Smooth muscle cell (in vitro differentiated cells): Measurements from ENCODE around the gene ISY1. TPM values are rescaled to one million over a fixed set of nuclear protein-coding genes. Genes with fewer than 3 reads are reported as not detected.

ENCODE experiments used
- DNase-seq: peaks from one replicate; lab custom pipeline; 2025; ENCODE audit not compliant: unreplicated experiment; lab: John Stamatoyannopoulos, UW
- H2AFZ ChIP-seq: fragments of 200-600 bp; sonication (generic); 2 replicates; pipeline ENCODE4 v1.6.0; 2016; ENCODE audit warnings: antibody characterized with exemption, low read depth, mild to moderate bottlenecking
- H3F3A ChIP-seq: fragments of 200-600 bp; sonication (generic); 2 replicates; pipeline ENCODE4 v1.6.0; 2017; ENCODE audit warnings: antibody characterized with exemption, low read depth
- H3K27ac ChIP-seq: fragments of 200-600 bp; sonication (generic); 2 replicates; pipeline ENCODE4 v1.5.1; 2016; ENCODE audit warnings: low read depth, mild to moderate bottlenecking
- H3K27me3 ChIP-seq: fragments of 200-600 bp; sonication (generic); 2 replicates; pipeline ENCODE4 v1.6.1; 2016; ENCODE audit warnings: low read depth, mild to moderate bottlenecking
- H3K36me3 ChIP-seq: fragments of 200-600 bp; sonication (generic); 2 replicates; pipeline ENCODE4 v1.5.1; 2016; ENCODE audit warnings: low read depth
- H3K4me1 ChIP-seq: fragments of 200-600 bp; sonication (generic); 2 replicates; pipeline ENCODE4 v1.5.1; 2016; ENCODE audit warnings: low read depth
- H3K4me2 ChIP-seq: fragments of 200-600 bp; sonication (generic); 2 replicates; pipeline ENCODE4 v1.6.0; 2016; ENCODE audit warnings: mild to moderate bottlenecking
- H3K4me3 ChIP-seq: fragments of 200-600 bp; sonication (generic); 2 replicates; pipeline ENCODE4 v1.5.1; 2016; ENCODE audit warnings: mild to moderate bottlenecking
- H3K79me2 ChIP-seq: fragments of 200-600 bp; sonication (generic); 2 replicates; pipeline ENCODE4 v1.6.0; 2016; ENCODE audit warnings: low read depth, mild to moderate bottlenecking
- H3K9ac ChIP-seq: fragments of 200-600 bp; sonication (generic); 2 replicates; pipeline ENCODE4 v1.6.0; 2016; ENCODE audit warnings: low read depth
- H3K9me3 ChIP-seq: fragments of 200-600 bp; sonication (generic); replicated peaks from 2 replicates; pipeline ENCODE4 v1.5.1; 2016; ENCODE audit warnings: low read depth
- H4K20me1 ChIP-seq: fragments of 200-600 bp; sonication (generic); 2 replicates; pipeline ENCODE4 v1.6.0; 2016; ENCODE audit warnings: low read depth
- CTCF ChIP-seq: fragments of 200-600 bp; sonication (generic); IDR thresholded peaks from 2 replicates; pipeline ENCODE4 v1.5.1; 2017; ENCODE audit warnings: borderline replicate concordance, mild to moderate bottlenecking, antibody characterized with exemption; ENCODE audit not compliant: insufficient read depth, poor library complexity, severe bottlenecking
- WGBS: methylation state at CpG from one replicate; pipeline ENCODE4 v1.1.7; 2016; ENCODE audit warnings: low lambda C conversion rate; 5-methylcytosine and 5-hydroxymethylcytosine counted together
- polyA plus RNA-seq: library from polyadenylated mRNA; unstranded; fragments of >200 nt; fragmentation: Nextera tagmentation; extraction: Ambion mirVana; gene quantifications from 2 replicates; pipeline ENCODE4 v1.2.1, GENCODE V29; 2016
- total RNA-seq: library from RNA; depleted of rRNA; stranded (reverse); fragments of >200 nt; gene quantifications from 2 replicates; pipeline ENCODE4 v1.2.3, GENCODE V29; 2014

The ISY1 gene
- total and polyA plus RNA-seq, 2 experiments from 2014 or later, result 10.2 to 47.3 TPM

GRCh38 chr3:129082026-129082425 lies 78.8 kb downstream of the ISY1 start:
- no peaks in the 10 kb centered on the region for H3F3A ChIP-seq
- no peak overlapping the region for H3K4me3 ChIP-seq
- no peak overlapping the region for H2AFZ ChIP-seq
- DNase-seq, result no peak
- no peaks in the 10 kb centered on the region for H3K36me3 ChIP-seq
- no peaks in the 10 kb centered on the region for H4K20me1 ChIP-seq
- H3K27ac ChIP-seq, result no peak overlapping the region
- H3K27me3 ChIP-seq, result no peaks in the 10 kb centered on the region
- no peaks in the 10 kb centered on the region for H3K79me2 ChIP-seq
- no peaks in the 10 kb centered on the region for H3K4me1 ChIP-seq
- H3K9ac ChIP-seq, result no peak overlapping the region
- H3K9me3 ChIP-seq, result no peaks in the 10 kb centered on the region
- no peak overlapping the region for H3K4me2 ChIP-seq
- no peak for TF ChIP-seq CTCF
- WGBS, result 89% methylated on average over 9 of the region's 9 CpGs

DNA sequence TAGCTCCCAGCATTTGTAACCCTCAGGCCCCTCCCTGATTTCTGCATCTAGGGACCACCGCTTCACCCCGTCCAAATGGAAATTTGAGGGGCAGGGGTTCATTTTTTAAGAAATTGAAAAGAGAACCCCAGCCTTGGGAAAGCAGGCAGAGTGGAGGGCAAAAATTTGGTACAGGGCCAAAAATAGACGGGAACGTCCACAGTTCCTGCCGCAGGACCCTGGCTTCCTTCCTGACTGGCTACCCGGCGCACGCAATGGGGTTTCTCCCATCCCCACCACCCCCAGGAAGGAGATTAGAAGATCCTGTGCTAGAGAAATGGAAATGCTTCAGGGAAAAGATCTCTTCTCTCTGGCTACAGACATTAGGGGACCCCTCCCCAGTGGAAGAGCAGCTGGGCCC lies 79.4 kb downstream of the ISY1 start:
- 92% methylated on average over 8 of the region's 8 CpGs for WGBS
- H3K4me2 ChIP-seq, result no peak overlapping the region

DNA sequence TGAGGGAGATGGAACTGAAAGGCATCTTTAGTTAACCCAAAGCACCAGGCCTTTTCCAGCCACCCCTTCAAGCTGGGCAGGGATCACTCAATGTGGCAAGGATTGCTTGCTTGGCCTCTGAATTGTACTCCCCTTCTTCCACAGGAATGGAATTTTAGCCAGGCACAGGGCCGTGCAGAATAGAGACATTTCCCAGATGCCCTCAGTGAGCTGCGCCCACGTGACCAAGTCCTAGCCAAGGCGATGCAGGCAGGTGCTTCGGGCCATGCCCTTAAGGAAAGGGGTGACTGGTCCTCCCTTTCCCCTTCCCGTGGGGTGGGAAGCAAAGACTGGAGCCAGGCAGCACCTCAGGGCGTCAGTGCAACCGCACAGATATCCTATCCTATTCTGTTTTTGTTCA lies 82.4 kb downstream of the ISY1 start:
- WGBS, result 88% methylated on average over 8 of the region's 8 CpGs
- H3K9me3 ChIP-seq, result no peaks in the 10 kb centered on the region
- no peak overlapping the region for H3K4me2 ChIP-seq
- H3K79me2 ChIP-seq, result no peaks in the 10 kb centered on the region
- no peaks in the 10 kb centered on the region for H3K27me3 ChIP-seq
- H3F3A ChIP-seq, result no peaks in the 10 kb centered on the region
- H3K36me3 ChIP-seq, result no peaks in the 10 kb centered on the region
- H4K20me1 ChIP-seq, result no peaks in the 10 kb centered on the region
- no peak for DNase-seq
- TF ChIP-seq CTCF, result no peak
- no peak overlapping the region for H3K4me3 ChIP-seq
- H3K27ac ChIP-seq, result no peak overlapping the region
- H3K4me1 ChIP-seq, result no peaks in the 10 kb centered on the region
- no peak overlapping the region for H3K9ac ChIP-seq
- no peak overlapping the region for H2AFZ ChIP-seq

More for the DNA sequence above, 79.4 kb downstream of the ISY1 start:
- no peak overlapping the region for H3K27ac ChIP-seq
- H3K4me3 ChIP-seq, result no peak overlapping the region
- TF ChIP-seq CTCF, result no peak
- H3K4me1 ChIP-seq, result no peaks in the 10 kb centered on the region
- H3K36me3 ChIP-seq, result no peaks in the 10 kb centered on the region
- no peak for DNase-seq
- no peaks in the 10 kb centered on the region for H3F3A ChIP-seq
- no peak overlapping the region for H3K9ac ChIP-seq
- no peaks in the 10 kb centered on the region for H3K79me2 ChIP-seq
- H2AFZ ChIP-seq, result no peak overlapping the region
- no peaks in the 10 kb centered on the region for H3K9me3 ChIP-seq
- H4K20me1 ChIP-seq, result no peaks in the 10 kb centered on the region
- H3K27me3 ChIP-seq, result no peaks in the 10 kb centered on the region

Other genes with a start within 250 kb of the ISY1 start
- gene CFAP92, start 167.0 kb downstream of the ISY1 start, total RNA-seq, result 0.49 and 0.67 TPM in 2 replicates
- gene CFAP92, start 167.0 kb downstream of the ISY1 start, polyA plus RNA-seq, result 0.85 and 0.89 TPM in 2 replicates
- gene EFCC1, start 159.8 kb downstream of the ISY1 start, total RNA-seq, result not detected in 2 replicates
- gene EFCC1, start 159.8 kb downstream of the ISY1 start, polyA plus RNA-seq, result 0.26 TPM in 1 of 2 replicates, not detected in the other
- not detected in 2 replicates for gene GP9, start 100.3 kb downstream of the ISY1 start, total RNA-seq
- not detected in 2 replicates for gene GP9, start 100.3 kb downstream of the ISY1 start, polyA plus RNA-seq
- gene RAB43, start 39.3 kb downstream of the ISY1 start, total RNA-seq, result 9.5 and 15.8 TPM in 2 replicates
- 17.1 and 20.8 TPM in 2 replicates for gene RAB43, start 39.3 kb downstream of the ISY1 start, polyA plus RNA-seq
- 181 and 185 TPM in 2 replicates for gene CNBP, start 22.8 kb upstream of the ISY1 start, total RNA-seq
- 198 and 229 TPM in 2 replicates for gene CNBP, start 22.8 kb upstream of the ISY1 start, polyA plus RNA-seq
- gene COPG1, start 88.5 kb upstream of the ISY1 start, total RNA-seq, result 177 and 210 TPM in 2 replicates
- gene COPG1, start 88.5 kb upstream of the ISY1 start, polyA plus RNA-seq, result 228 and 265 TPM in 2 replicates
- gene HMCES, start 117.8 kb upstream of the ISY1 start, total RNA-seq, result 9.3 and 15.2 TPM in 2 replicates
- gene HMCES, start 117.8 kb upstream of the ISY1 start, polyA plus RNA-seq, result 25.0 and 33.8 TPM in 2 replicates